ENCODE data around the gene ATP8A2. TPM values are rescaled to one million over a fixed set of nuclear protein-coding genes. Genes with fewer than 3 reads are reported as not detected.

The ATP8A2 gene
- total RNA-seq, 2 donors from 2014 or later: 1.6 to 2.9 TPM

DNA sequence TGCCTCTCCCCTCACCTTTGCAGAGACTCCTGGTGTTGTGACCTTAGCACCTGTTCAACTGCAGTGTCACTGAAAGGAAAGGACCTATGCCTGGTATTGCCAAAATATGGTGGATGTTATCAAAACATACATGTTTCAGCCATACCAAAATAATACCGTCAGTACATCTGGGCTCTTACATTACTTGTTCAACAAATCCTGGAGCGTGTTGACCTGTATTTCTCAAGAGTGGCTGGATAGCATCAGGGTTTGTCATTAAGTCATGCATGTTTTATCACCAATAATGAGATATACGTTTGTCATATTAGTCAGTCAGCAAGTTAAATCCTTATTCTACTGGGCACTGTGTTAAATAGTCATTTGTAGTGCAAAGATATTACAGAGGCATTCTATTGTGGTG lies 389.3 kb downstream of the ATP8A2 start:
- Mint-ChIP-seq H3K27me3 (ENCODE audit: insufficient read depth) (no peaks in the 10 kb centered on the region), H3K4me3 (no peak overlapping the region)

DNA sequence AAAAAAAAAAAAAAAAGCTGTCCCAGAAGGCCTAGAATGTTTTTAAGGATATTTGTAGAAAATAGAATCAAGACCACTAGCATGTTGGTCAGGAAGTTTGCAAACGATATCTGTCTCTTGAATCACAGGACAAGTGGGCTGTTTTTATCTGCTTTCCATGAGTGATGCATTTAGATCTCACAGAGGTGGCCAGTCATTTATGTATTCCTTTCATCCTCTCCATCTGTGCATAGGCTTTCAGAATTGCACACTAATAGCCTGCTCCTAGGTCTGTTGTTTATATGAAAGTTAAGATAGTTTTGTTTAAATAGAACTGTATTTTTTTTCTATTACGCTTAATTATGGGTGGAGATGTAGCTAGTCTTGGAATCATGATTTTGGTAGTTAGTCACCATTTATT lies 390.5 kb downstream of the ATP8A2 start:
- no peak overlapping the region for H3K4me3 ChIP-seq (ENCODE audit: low read length)
- no peaks in the 10 kb centered on the region for H3K9me3 ChIP-seq (ENCODE audit: control insufficient read depth, low read length)
- Mint-ChIP-seq H3K36me3 (ENCODE audit: low read depth) (no peaks in the 10 kb centered on the region), H3K27me3 (ENCODE audit: insufficient read depth) (no peaks in the 10 kb centered on the region), H3K4me1 (peaks cover 12% of the 10 kb centered on the region), H3K4me3 (no peak overlapping the region), H3K9me3 (no peaks in the 10 kb centered on the region), H3K27ac (no peak overlapping the region)
- DNase-seq: no peak
- 87 to 100% methylated on average over 2 of the region's 2 CpGs for WGBS, 2 experiments (ENCODE audit: insufficient coverage in 1 of 2, insufficient read length in 1 of 2)
- TF ChIP-seq, protein P1, sequence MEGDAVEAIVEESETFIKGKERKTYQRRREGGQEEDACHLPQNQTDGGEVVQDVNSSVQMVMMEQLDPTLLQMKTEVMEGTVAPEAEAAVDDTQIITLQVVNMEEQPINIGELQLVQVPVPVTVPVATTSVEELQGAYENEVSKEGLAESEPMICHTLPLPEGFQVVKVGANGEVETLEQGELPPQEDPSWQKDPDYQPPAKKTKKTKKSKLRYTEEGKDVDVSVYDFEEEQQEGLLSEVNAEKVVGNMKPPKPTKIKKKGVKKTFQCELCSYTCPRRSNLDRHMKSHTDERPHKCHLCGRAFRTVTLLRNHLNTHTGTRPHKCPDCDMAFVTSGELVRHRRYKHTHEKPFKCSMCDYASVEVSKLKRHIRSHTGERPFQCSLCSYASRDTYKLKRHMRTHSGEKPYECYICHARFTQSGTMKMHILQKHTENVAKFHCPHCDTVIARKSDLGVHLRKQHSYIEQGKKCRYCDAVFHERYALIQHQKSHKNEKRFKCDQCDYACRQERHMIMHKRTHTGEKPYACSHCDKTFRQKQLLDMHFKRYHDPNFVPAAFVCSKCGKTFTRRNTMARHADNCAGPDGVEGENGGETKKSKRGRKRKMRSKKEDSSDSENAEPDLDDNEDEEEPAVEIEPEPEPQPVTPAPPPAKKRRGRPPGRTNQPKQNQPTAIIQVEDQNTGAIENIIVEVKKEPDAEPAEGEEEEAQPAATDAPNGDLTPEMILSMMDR (conservative IDR thresholded peaks at IDR 0.05): no peak
- no peak overlapping the region for H3K27ac ChIP-seq (ENCODE audit: low read depth, low read length)
- H3K36me3 ChIP-seq (ENCODE audit: control insufficient read depth, insufficient read depth, low read length): no peaks in the 10 kb centered on the region
- no peak overlapping the region for H3K9ac ChIP-seq (ENCODE audit: extremely low read depth, low read length, poor library complexity, severe bottlenecking)
- no peaks in the 10 kb centered on the region for H3K27me3 ChIP-seq (ENCODE audit: control insufficient read depth, insufficient read depth, low read length, poor library complexity, severe bottlenecking)
- H3K4me1 ChIP-seq (ENCODE audit: control insufficient read depth, insufficient read depth, low read length): no peaks in the 10 kb centered on the region

More for the DNA sequence above, 389.3 kb downstream of the ATP8A2 start:
- Histone ChIP-seq H3K9ac (ENCODE audit: extremely low read depth, low read length, poor library complexity, severe bottlenecking) (no peak overlapping the region), H3K9me3 (ENCODE audit: control insufficient read depth, low read length) (no peaks in the 10 kb centered on the region), H3K4me1 (ENCODE audit: control insufficient read depth, insufficient read depth, low read length) (no peaks in the 10 kb centered on the region), H3K27ac (ENCODE audit: low read depth, low read length) (no peak overlapping the region), H3K4me3 (ENCODE audit: low read length) (no peak overlapping the region), H3K27me3 (ENCODE audit: control insufficient read depth, insufficient read depth, low read length, poor library complexity, severe bottlenecking) (no peaks in the 10 kb centered on the region), H3K36me3 (ENCODE audit: control insufficient read depth, insufficient read depth, low read length) (no peaks in the 10 kb centered on the region)
- TF ChIP-seq, protein P1 (conservative IDR thresholded peaks at IDR 0.05): no peak
- H3K36me3 Mint-ChIP-seq (ENCODE audit: low read depth): no peaks in the 10 kb centered on the region
- H3K9me3 Mint-ChIP-seq: no peaks in the 10 kb centered on the region
- H3K27ac Mint-ChIP-seq: no peak overlapping the region
- peaks cover 21% of the 10 kb centered on the region for H3K4me1 Mint-ChIP-seq
- 95 to 100% methylated on average over 3 of the region's 3 CpGs for WGBS, 2 experiments (ENCODE audit: insufficient coverage in 1 of 2, insufficient read length in 1 of 2)
- no peak for DNase-seq

DNA sequence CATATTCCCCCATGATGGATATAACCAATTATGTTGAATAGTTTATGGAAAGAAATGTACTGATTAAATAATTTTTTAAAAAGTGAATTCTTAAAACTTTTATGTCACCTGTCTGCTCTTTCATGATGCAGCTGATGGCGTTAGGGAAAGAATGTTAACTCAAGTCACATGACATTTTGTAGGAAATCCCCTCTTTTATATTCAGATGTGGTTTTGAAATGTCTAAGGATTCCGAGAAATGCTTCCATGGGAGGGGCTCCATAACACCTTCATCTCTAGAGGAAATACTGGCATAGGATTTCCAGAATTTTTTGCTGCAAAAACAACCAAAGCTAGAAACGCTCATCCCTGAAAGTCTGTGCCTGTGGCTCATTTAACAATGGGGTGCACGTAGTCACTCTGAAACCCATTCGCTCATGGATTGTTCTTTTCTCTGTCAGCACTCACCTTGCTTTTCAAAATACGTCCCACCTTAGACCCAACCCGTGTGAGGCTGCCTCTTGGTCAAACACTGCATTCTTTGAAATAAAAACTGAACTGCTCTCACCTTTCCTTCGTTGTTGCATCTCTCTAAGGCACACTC lies 391.1 kb downstream of the ATP8A2 start:
- no peaks in the 10 kb centered on the region for H3K9me3 Mint-ChIP-seq
- H3K4me3 Mint-ChIP-seq: no peak overlapping the region
- Histone ChIP-seq H3K27ac (ENCODE audit: low read depth, low read length) (no peak overlapping the region), H3K9me3 (ENCODE audit: control insufficient read depth, low read length) (no peaks in the 10 kb centered on the region), H3K4me1 (ENCODE audit: control insufficient read depth, insufficient read depth, low read length) (no peaks in the 10 kb centered on the region), H3K27me3 (ENCODE audit: control insufficient read depth, insufficient read depth, low read length, poor library complexity, severe bottlenecking) (no peaks in the 10 kb centered on the region), H3K36me3 (ENCODE audit: control insufficient read depth, insufficient read depth, low read length) (no peaks in the 10 kb centered on the region), H3K9ac (ENCODE audit: extremely low read depth, low read length, poor library complexity, severe bottlenecking) (no peak overlapping the region), H3K4me3 (ENCODE audit: low read length) (no peak overlapping the region)
- H3K4me1 Mint-ChIP-seq: peaks cover 6% of the 10 kb centered on the region
- 82 to 84% methylated on average over 6 to 7 of the region's 8 CpGs for WGBS, 2 experiments (ENCODE audit: insufficient coverage in 1 of 2, insufficient read length in 1 of 2)
- no peak for DNase-seq
- no peaks in the 10 kb centered on the region for H3K27me3 Mint-ChIP-seq (ENCODE audit: insufficient read depth)
- TF ChIP-seq, protein P1 (conservative IDR thresholded peaks at IDR 0.05): no peak
- H3K27ac Mint-ChIP-seq: no peak overlapping the region
- no peaks in the 10 kb centered on the region for H3K36me3 Mint-ChIP-seq (ENCODE audit: low read depth)

Data from endodermal cell (in vitro differentiated cells).